GM18505 (cell line): ENCODE data around the gene CCNB1IP1.
"Not testable (repeated sequence)": the region's sequence is repeated elsewhere in the genome, so short reads cannot be mapped to it uniquely, and the experiment has no call there.

Experiments used
- ATAC-seq: cut with Tn5 transposase; IDR thresholded peaks from one replicate; pipeline ENCODE4 v1.9.1; 2021; ENCODE audit not compliant: unreplicated experiment
- POLR2A ChIP-seq: IDR thresholded peaks from 4 replicates; pipeline ENCODE4 v1.6.1; 2011; ENCODE audit warnings: borderline replicate concordance; ENCODE audit not compliant: insufficient read depth, insufficient read length; ENCODE audit errors: extremely low read depth

CCNB1IP1 gene

GRCh38 chr14:20347747-20348146, 14.7 kb upstream of the CCNB1IP1 start:
- ATAC-seq, result no peak
- TF ChIP-seq POLR2A, result no peak

DNA sequence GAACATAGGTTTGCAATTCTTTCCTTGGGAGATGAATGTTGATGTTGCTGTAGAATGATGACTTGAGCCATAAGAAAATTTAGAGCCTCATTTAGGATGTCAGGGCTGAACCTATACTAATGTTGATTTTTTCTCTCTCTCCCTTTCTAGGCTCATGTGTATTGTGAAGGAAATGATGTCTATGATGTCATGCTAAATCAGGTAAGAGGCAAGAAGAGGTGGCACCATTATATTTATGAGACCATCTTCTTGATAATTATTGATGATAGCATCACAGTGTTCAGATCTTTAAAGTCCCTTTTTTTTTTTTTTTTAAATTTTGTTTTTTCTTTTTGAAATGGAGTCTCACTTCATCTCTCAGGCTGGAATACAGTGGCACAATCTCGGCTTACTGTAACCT, 13.6 kb upstream of the CCNB1IP1 start:
- no peak for ATAC-seq
- TF ChIP-seq POLR2A, result no peak

DNA sequence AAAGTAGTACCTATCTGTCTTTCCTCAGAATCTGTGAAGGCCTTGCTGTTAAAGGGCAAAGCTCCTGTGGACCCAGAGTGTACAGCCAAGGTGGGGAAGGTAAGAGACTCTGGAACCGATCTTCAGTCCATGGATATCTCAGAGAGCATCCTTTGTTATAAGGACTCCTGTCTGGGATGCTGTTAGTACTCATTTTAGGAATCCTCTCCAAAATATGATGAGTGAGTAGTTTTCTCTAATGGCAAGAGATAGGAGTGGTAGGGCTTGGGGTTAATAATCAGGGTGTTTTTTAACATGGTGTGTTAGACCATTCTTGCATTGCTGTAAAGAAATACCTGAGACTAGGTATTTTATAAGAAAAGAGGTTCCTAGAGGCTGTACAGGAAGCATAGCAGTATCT, 12.3 kb upstream of the CCNB1IP1 start:
- ATAC-seq, result no peak
- TF ChIP-seq POLR2A, result no peak

GRCh38 chr14:20343862-20344220, 10.8 kb upstream of the CCNB1IP1 start:
- no peak for ATAC-seq
- no peak for TF ChIP-seq POLR2A

GRCh38 chr14:20343092-20343861, 10.2 kb upstream of the CCNB1IP1 start, which contains the start of gene PARP2:
Gene PARP2 (plus strand): TSS chr14:20343635. CDS start chr14:20343642, 7 bp downstream.
- ATAC-seq, result peak; percentile 93
- peak; percentile 99 for TF ChIP-seq POLR2A

GRCh38 chr14:20341646-20342045, 8.6 kb upstream of the CCNB1IP1 start:
- ATAC-seq, result no peak
- TF ChIP-seq POLR2A, result no peak

DNA sequence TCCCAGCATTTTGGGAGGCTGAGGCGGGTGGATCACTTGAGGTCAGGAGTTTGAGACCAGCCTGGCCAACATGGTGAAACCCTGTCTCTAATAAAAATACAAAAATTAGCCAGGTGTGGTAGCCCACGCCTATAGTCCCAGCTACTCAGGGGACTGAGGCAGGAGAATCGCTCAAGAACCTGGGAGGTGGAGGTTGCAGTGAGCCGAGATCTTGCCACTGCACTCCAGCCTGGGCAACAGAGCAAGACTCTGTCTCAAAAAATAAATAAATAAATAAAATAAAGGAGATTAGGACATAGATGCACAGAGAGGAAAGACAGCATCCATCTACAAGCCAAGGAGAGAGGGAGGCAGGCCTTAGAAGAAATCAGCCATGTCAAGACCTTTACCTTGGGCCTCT, 8.0 kb upstream of the CCNB1IP1 start:
- ATAC-seq, result not testable (repeated sequence)

DNA sequence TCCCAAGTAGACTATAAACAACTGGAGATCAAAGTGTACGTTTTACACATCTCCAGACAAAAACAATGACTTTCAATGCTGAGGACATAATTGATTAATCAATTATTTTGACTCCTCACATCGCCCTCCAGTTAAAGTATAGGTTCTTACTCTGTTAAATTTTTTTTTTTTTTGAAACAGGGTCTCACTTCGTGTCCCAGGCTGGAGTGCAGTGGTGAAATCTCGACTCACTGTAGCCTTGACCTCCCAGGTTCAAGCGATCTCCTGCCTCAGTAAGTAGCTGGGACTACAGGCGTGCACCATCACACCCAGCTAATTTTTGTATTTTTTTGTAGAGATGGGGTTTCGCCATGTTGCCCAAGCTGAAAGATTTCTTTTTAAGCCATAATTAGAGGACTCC, 938 bp upstream of the CCNB1IP1 start:
- no peak for ATAC-seq

GRCh38 chr14:20333494-20333841, 389 bp upstream of the CCNB1IP1 start:
- no peak for ATAC-seq
- TF ChIP-seq POLR2A, result no peak

More for the DNA sequence above, 938 bp upstream of the CCNB1IP1 start:
- no peak for TF ChIP-seq POLR2A

- no peak for TF ChIP-seq POLR2A
- no peak for ATAC-seq
Measured at GRCh38 chr14:20332431-20332787, 670 bp downstream of the CCNB1IP1 start.

DNA sequence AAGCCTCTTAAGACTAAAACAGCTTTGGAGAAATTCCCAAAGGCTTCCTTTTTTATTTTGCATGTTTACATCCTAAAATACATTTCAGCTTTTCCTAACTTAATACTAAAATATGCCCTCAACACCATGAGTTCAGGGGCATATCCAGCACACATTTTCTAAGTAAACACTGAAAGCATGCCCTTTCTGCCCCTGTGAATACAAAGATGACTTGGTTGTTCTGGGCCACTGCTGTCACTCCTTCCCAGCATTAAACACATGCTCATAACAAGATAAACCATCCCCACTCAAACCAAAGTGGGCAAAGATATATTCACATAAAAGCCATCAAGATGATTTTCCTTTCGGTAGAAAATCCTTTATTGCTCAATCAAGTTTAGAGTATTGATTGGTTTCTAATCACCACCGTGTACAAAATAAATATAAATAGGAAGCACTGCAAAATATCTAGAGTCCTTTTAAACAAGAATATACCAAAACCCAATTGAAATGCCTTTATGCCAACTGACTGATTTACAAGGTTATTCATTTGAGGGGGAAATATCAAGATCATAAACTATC, 1.9 kb downstream of the CCNB1IP1 start:
- ATAC-seq, result no peak
- TF ChIP-seq POLR2A, result no peak

DNA sequence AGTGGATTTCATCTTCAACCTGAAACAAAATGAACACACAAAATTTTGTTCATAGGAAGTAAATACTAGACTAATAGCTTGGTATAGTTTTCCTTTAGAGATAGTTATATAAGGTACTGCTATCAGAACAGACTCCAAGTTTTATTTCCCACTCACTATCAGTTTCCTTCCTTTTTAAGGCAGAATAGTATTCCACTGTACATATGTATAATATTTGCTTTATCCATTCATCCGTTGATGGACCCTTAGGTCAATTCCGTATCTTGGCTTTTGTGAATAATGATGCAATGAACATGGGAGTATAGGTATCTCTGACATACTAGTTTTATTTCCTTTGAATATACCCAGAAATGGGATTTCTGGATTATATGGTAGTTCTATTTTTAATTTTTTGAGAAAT, 3.7 kb downstream of the CCNB1IP1 start:
- ATAC-seq, result no peak
- TF ChIP-seq POLR2A, result no peak

DNA sequence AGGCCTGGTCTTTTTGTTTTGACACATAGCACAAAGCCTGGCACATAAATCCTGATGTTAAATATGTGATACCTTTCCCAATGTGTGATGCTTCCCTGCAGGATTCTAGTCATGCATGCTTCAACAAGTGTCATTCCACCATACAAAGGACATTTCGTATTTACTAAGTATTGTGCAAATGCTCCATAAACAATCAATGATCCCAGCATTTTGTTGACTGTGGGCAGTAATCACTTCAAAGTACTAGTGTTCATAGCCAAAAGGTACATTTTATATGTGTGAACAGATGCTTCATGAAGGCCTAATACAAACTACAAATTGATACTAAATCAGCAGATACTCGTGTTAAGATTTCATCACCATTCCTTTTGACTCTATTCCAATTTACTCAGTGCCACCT, 4.4 kb downstream of the CCNB1IP1 start:
- TF ChIP-seq POLR2A, result no peak

GRCh38 chr14:20327005-20327869, 5.8 kb downstream of the CCNB1IP1 start:
- TF ChIP-seq POLR2A, result no peak
- no peak for ATAC-seq

More for the DNA sequence above, 4.4 kb downstream of the CCNB1IP1 start:
- no peak for ATAC-seq
